Measurements from ENCODE around the gene NEUROG1. TPM values are rescaled to one million over a fixed set of nuclear protein-coding genes. Genes with fewer than 3 reads are reported as not detected.
"Not testable (repeated sequence)": the region's sequence is repeated elsewhere in the genome, so short reads cannot be mapped to it uniquely, and the experiment has no call there.

NEUROG1 gene
- total RNA-seq, 2 donors from 2014 or later: not detected

- Mint-ChIP-seq H3K9me3 (no peaks in the 10 kb centered on the region), H3K4me1 (ENCODE audit: low read depth) (peaks cover 18% of the 10 kb centered on the region), H3K36me3 (ENCODE audit: insufficient read depth in 2 of 2) (no peaks in the 10 kb centered on the region), H3K27ac (no peak overlapping the region), H3K4me3 (no peak overlapping the region), H3K27me3 (ENCODE audit: low read depth) (peaks cover 79% of the 10 kb centered on the region)
- no peak for ATAC-seq (replicated peaks in 1 of 2)
- DNase-seq: no peak
Observed at GRCh38 chr5:135539430-135540005, 3.8 kb upstream of the NEUROG1 start.

DNA sequence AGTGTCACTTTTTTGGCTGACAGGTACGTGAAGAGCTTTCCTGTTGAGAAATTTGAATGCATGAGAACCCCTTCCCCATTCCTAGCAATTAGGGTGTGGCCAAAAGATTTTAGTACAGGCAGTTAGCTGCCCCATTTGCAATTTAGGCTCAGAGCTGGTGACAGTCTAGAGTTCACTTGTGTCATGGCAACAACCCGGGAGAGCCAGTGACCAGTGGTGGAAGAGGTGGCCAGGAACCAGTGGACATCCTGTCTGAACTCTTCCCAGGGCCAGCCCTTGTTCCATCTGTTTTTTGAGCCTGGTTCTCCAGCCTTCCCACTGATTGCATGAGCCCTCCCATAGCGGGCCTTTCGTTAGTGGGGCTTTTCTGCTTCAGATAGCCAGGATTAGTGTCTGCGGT, 2.5 kb upstream of the NEUROG1 start:
- DNase-seq: no peak
- no peak overlapping the region for H3K4me3 Mint-ChIP-seq
- H3K27ac Mint-ChIP-seq: no peak overlapping the region
- H3K27me3 Mint-ChIP-seq (ENCODE audit: low read depth): peaks cover 83% of the 10 kb centered on the region
- H3K9me3 Mint-ChIP-seq: no peaks in the 10 kb centered on the region
- H3K4me1 Mint-ChIP-seq (ENCODE audit: low read depth): peaks cover 12% of the 10 kb centered on the region
- no peak for ATAC-seq (replicated peaks in 1 of 2)
- no peaks in the 10 kb centered on the region for H3K36me3 Mint-ChIP-seq (ENCODE audit: insufficient read depth in 2 of 2)

- H3K9me3 Mint-ChIP-seq: no peaks in the 10 kb centered on the region
- no peaks in the 10 kb centered on the region for H3K36me3 Mint-ChIP-seq (ENCODE audit: insufficient read depth in 2 of 2)
- no peak overlapping the region for H3K4me3 Mint-ChIP-seq
- ATAC-seq (replicated peaks in 1 of 2): no peak
- H3K4me1 Mint-ChIP-seq (ENCODE audit: low read depth): peaks cover 7% of the 10 kb centered on the region
- peaks cover 83% of the 10 kb centered on the region for H3K27me3 Mint-ChIP-seq (ENCODE audit: low read depth)
- DNase-seq: no peak
- no peak overlapping the region for H3K27ac Mint-ChIP-seq
Observed at GRCh38 chr5:135537745-135538144, 2.0 kb upstream of the NEUROG1 start.

- Mint-ChIP-seq H3K9me3 (no peaks in the 10 kb centered on the region), H3K36me3 (ENCODE audit: insufficient read depth in 2 of 2) (no peaks in the 10 kb centered on the region), H3K27ac (no peak overlapping the region), H3K4me1 (ENCODE audit: low read depth) (peaks cover 7% of the 10 kb centered on the region), H3K4me3 (no peak overlapping the region), H3K27me3 (ENCODE audit: low read depth) (peaks cover 81% of the 10 kb centered on the region)
- ATAC-seq (replicated peaks in 1 of 2) (no peak), DNase-seq (no peak)
Observed at GRCh38 chr5:135537271-135537670, 1.5 kb upstream of the NEUROG1 start.

DNA sequence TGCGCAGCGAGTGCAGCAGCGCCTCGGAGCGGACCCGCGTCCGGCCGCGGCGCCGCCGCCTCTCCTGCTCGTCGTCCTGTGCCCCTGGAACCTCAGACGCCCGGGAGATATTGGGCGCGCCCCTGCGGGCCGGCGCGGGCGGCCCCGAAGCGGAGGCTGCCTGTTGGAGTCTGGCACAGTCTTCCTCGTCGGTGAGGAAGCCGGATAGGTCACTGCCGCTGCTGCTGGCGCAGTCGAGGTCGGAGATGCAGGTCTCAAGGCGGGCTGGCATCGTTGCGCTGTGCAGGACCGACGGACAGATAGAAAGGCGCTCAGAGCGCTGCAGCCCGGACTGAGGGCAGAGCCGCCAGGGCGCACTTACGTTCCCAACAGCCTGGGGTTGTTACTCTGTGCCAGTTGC, 344 bp downstream of the NEUROG1 start:
- Mint-ChIP-seq H3K4me3 (peak overlapping the region in 1 of 2 donors; percentile 55), H3K27me3 (ENCODE audit: low read depth) (peaks cover 77% of the 10 kb centered on the region), H3K27ac (no peak overlapping the region), H3K36me3 (ENCODE audit: insufficient read depth in 2 of 2) (no peaks in the 10 kb centered on the region), H3K9me3 (no peaks in the 10 kb centered on the region), H3K4me1 (ENCODE audit: low read depth) (peaks cover 7% of the 10 kb centered on the region)
- DNase-seq (no peak), ATAC-seq (replicated peaks in 1 of 2) (no peak)

GRCh38 chr5:135534609-135535419, 950 bp downstream of the NEUROG1 start:
- Mint-ChIP-seq H3K4me3 (peak overlapping the region; percentile 34 to 55), H3K27ac (no peak overlapping the region), H3K9me3 (no peaks in the 10 kb centered on the region), H3K4me1 (ENCODE audit: low read depth) (peaks cover 7% of the 10 kb centered on the region), H3K27me3 (ENCODE audit: low read depth) (peaks cover 80% of the 10 kb centered on the region), H3K36me3 (ENCODE audit: insufficient read depth in 2 of 2) (no peaks in the 10 kb centered on the region)
- ATAC-seq (replicated peaks in 1 of 2): peak in 1 of 2 donors; percentile 39
- DNase-seq: peak; percentile 12 to 20

DNA sequence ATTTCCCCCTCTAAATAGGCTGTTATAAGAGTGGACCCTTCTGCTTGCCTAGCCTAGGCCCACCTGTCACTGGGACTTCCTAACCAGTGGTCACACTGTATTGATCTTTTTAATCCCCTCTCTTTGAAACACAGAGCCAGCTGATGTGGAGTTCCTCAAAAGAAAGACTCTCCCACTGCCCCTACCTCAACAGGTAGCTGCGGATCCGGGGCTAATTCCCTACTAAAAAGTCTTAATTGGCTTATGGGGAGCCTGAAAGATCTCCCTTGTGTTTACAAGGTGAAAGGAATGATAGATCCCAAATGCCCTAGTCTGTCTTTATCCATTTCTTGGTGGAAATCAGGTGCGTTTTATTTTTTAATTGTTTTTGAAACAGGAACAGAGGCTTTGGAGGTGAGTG, 2.0 kb downstream of the NEUROG1 start:
- Mint-ChIP-seq H3K4me3 (no peak overlapping the region), H3K27me3 (ENCODE audit: low read depth) (peaks cover 76% of the 10 kb centered on the region), H3K9me3 (no peaks in the 10 kb centered on the region), H3K4me1 (ENCODE audit: low read depth) (peaks cover 7% of the 10 kb centered on the region), H3K27ac (no peak overlapping the region), H3K36me3 (ENCODE audit: insufficient read depth in 2 of 2) (no peaks in the 10 kb centered on the region)
- DNase-seq (no peak), ATAC-seq (replicated peaks in 1 of 2) (no peak)

- Mint-ChIP-seq H3K36me3 (ENCODE audit: insufficient read depth in 2 of 2) (no peaks in the 10 kb centered on the region), H3K4me3 (no peak overlapping the region), H3K27me3 (ENCODE audit: low read depth) (peaks cover 71% of the 10 kb centered on the region), H3K27ac (no peak overlapping the region), H3K4me1 (ENCODE audit: low read depth) (peaks cover 7% of the 10 kb centered on the region), H3K9me3 (no peaks in the 10 kb centered on the region)
- DNase-seq (no peak), ATAC-seq (replicated peaks in 1 of 2) (no peak)
Observed at GRCh38 chr5:135533334-135533733, 2.4 kb downstream of the NEUROG1 start.

GRCh38 chr5:135529576-135529975, 6.2 kb downstream of the NEUROG1 start:
- not testable (repeated sequence) for H3K4me3 Mint-ChIP-seq; H3K4me1 Mint-ChIP-seq (ENCODE audit: low read depth); H3K36me3 Mint-ChIP-seq (ENCODE audit: insufficient read depth in 2 of 2); H3K9me3 Mint-ChIP-seq; ATAC-seq (replicated peaks in 1 of 2); H3K27ac Mint-ChIP-seq; DNase-seq
- H3K27me3 Mint-ChIP-seq (ENCODE audit: low read depth): peaks cover 69% of the 10 kb centered on the region

GRCh38 chr5:135526924-135527323, 8.8 kb downstream of the NEUROG1 start:
- peaks cover 65% of the 10 kb centered on the region for H3K27me3 Mint-ChIP-seq (ENCODE audit: low read depth)
- no peaks in the 10 kb centered on the region for H3K4me1 Mint-ChIP-seq (ENCODE audit: low read depth)
- DNase-seq (no peak), ATAC-seq (replicated peaks in 1 of 2) (no peak)
- no peak overlapping the region for H3K4me3 Mint-ChIP-seq
- peaks cover 2 to 8% of the 10 kb centered on the region in 2 donors for H3K9me3 Mint-ChIP-seq
- H3K36me3 Mint-ChIP-seq (ENCODE audit: insufficient read depth in 2 of 2): peaks cover 0 to 4% of the 10 kb centered on the region in 2 donors
- H3K27ac Mint-ChIP-seq: no peak overlapping the region

DNA sequence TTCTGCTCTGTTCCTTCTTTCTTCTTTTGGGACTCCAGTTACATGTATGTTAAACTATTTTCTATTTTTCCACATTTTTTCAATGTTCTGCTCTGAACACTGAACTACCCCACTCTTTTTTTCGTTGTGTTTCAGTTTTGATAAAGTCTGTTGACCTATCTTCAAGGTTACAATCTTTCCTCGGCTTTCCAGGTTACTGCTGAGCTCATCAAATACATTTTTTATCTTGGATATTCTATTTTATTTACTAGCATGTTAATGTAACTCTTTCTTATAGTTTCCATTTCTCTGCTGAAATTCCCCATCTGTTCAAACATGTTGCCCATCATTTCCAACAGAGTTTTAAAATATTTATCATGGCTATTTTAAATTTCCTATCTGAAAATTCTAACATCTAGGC, 13.8 kb downstream of the NEUROG1 start:
- no peaks in the 10 kb centered on the region for H3K4me1 Mint-ChIP-seq (ENCODE audit: low read depth)
- H3K36me3 Mint-ChIP-seq (ENCODE audit: insufficient read depth in 2 of 2): peaks cover 0 to 4% of the 10 kb centered on the region in 2 donors
- no peak overlapping the region for H3K4me3 Mint-ChIP-seq
- ATAC-seq (replicated peaks in 1 of 2) (no peak), DNase-seq (no peak)
- H3K27ac Mint-ChIP-seq: peak overlapping the region; percentile 24
- H3K27me3 Mint-ChIP-seq (ENCODE audit: low read depth): peaks cover 62% of the 10 kb centered on the region
- peaks cover 2 to 8% of the 10 kb centered on the region in 2 donors for H3K9me3 Mint-ChIP-seq

- peaks cover 0 to 2% of the 10 kb centered on the region in 2 donors for H3K9me3 Mint-ChIP-seq
- no peaks in the 10 kb centered on the region for H3K4me1 Mint-ChIP-seq (ENCODE audit: low read depth)
- DNase-seq: no peak
- no peak overlapping the region for H3K4me3 Mint-ChIP-seq
- no peak overlapping the region for H3K27ac Mint-ChIP-seq
- no peak for ATAC-seq (replicated peaks in 1 of 2)
- peaks cover 0 to 4% of the 10 kb centered on the region in 2 donors for H3K36me3 Mint-ChIP-seq (ENCODE audit: insufficient read depth in 2 of 2)
- H3K27me3 Mint-ChIP-seq (ENCODE audit: low read depth): peaks cover 34% of the 10 kb centered on the region
Observed at GRCh38 chr5:135517631-135518030, 18.1 kb downstream of the NEUROG1 start.

GRCh38 chr5:135514116-135514515, 21.6 kb downstream of the NEUROG1 start:
- no peaks in the 10 kb centered on the region for H3K9me3 Mint-ChIP-seq
- DNase-seq: no peak
- H3K27me3 Mint-ChIP-seq (ENCODE audit: low read depth): peaks cover 36% of the 10 kb centered on the region
- no peak for ATAC-seq (replicated peaks in 1 of 2)
- no peaks in the 10 kb centered on the region for H3K36me3 Mint-ChIP-seq (ENCODE audit: insufficient read depth in 2 of 2)
- no peaks in the 10 kb centered on the region for H3K4me1 Mint-ChIP-seq (ENCODE audit: low read depth)
- no peak overlapping the region for H3K4me3 Mint-ChIP-seq
- no peak overlapping the region for H3K27ac Mint-ChIP-seq
